ENCODE results near the gene NOVA1.
A peak's percentile ranks its signal among the peaks of the same experiment; 100 is the strongest.

The NOVA1 gene

GRCh38 chr14:26598672-26599131, 869 bp upstream of the NOVA1 start:
- Mint-ChIP-seq H3K4me3 (peak overlapping the region; percentile 70 to 72), H3K4me1 (peaks cover 5 to 6% of the 10 kb centered on the region in 2 donors), H3K27me3 (peaks cover 48 to 52% of the 10 kb centered on the region in 2 donors), H3K36me3 (no peaks in the 10 kb centered on the region), H3K27ac (no peak overlapping the region), H3K9me3 (peaks cover 0 to 1% of the 10 kb centered on the region in 2 donors)
- ATAC-seq (replicated peaks) = no peak
- no peak for DNase-seq

- DNase-seq (peak; percentile 13), ATAC-seq (replicated peaks) (peak; percentile 49 to 72)
- Mint-ChIP-seq H3K27ac (no peak overlapping the region), H3K9me3 (peaks cover 0 to 1% of the 10 kb centered on the region in 2 donors), H3K36me3 (no peaks in the 10 kb centered on the region), H3K4me3 (peak overlapping the region; percentile 70 to 72), H3K4me1 (peaks cover 5 to 6% of the 10 kb centered on the region in 2 donors), H3K27me3 (peaks cover 48 to 52% of the 10 kb centered on the region in 2 donors)
Measured at GRCh38 chr14:26598081-26598671, 343 bp upstream of the NOVA1 start.

- H3K4me3 Mint-ChIP-seq = peak overlapping the region; percentile 64 to 72
- H3K4me1 Mint-ChIP-seq = peaks cover 5 to 6% of the 10 kb centered on the region in 2 donors
- H3K36me3 Mint-ChIP-seq = no peaks in the 10 kb centered on the region
- H3K27ac Mint-ChIP-seq = no peak overlapping the region
- peaks cover 0 to 1% of the 10 kb centered on the region in 2 donors for H3K9me3 Mint-ChIP-seq
- no peak for DNase-seq
- peaks cover 48 to 51% of the 10 kb centered on the region in 2 donors for H3K27me3 Mint-ChIP-seq
- ATAC-seq (replicated peaks) = no peak
Measured at GRCh38 chr14:26597071-26597588, 703 bp downstream of the NOVA1 start.

- H3K4me1 Mint-ChIP-seq = peaks cover 5 to 6% of the 10 kb centered on the region in 2 donors
- ATAC-seq (replicated peaks) = no peak
- peaks cover 46% of the 10 kb centered on the region in 2 donors for H3K27me3 Mint-ChIP-seq
- peaks cover 0 to 1% of the 10 kb centered on the region in 2 donors for H3K9me3 Mint-ChIP-seq
- no peak for DNase-seq
- H3K4me3 Mint-ChIP-seq = no peak overlapping the region
- no peak overlapping the region for H3K27ac Mint-ChIP-seq
- no peaks in the 10 kb centered on the region for H3K36me3 Mint-ChIP-seq
Measured at GRCh38 chr14:26596543-26597061, 1.2 kb downstream of the NOVA1 start.

- Mint-ChIP-seq H3K4me1 (peaks cover 5 to 6% of the 10 kb centered on the region in 2 donors), H3K9me3 (peaks cover 0 to 1% of the 10 kb centered on the region in 2 donors), H3K36me3 (no peaks in the 10 kb centered on the region), H3K27ac (no peak overlapping the region), H3K27me3 (peaks cover 43 to 44% of the 10 kb centered on the region in 2 donors), H3K4me3 (no peak overlapping the region)
- ATAC-seq (replicated peaks) (no peak), DNase-seq (no peak)
Measured at GRCh38 chr14:26595926-26596542, 1.8 kb downstream of the NOVA1 start.

- peaks cover 0 to 1% of the 10 kb centered on the region in 2 donors for H3K9me3 Mint-ChIP-seq
- no peak overlapping the region for H3K4me3 Mint-ChIP-seq
- no peaks in the 10 kb centered on the region for H3K36me3 Mint-ChIP-seq
- no peak overlapping the region for H3K27ac Mint-ChIP-seq
- ATAC-seq (replicated peaks) (no peak), DNase-seq (no peak)
- H3K27me3 Mint-ChIP-seq = peaks cover 39 to 40% of the 10 kb centered on the region in 2 donors
- H3K4me1 Mint-ChIP-seq = peaks cover 5 to 6% of the 10 kb centered on the region in 2 donors
Measured at GRCh38 chr14:26594756-26595545, 2.9 kb downstream of the NOVA1 start.

- H3K27ac Mint-ChIP-seq = no peak overlapping the region
- no peak overlapping the region for H3K4me3 Mint-ChIP-seq
- ATAC-seq (replicated peaks) = no peak
- peaks cover 5 to 6% of the 10 kb centered on the region in 2 donors for H3K4me1 Mint-ChIP-seq
- no peak for DNase-seq
- H3K36me3 Mint-ChIP-seq = no peaks in the 10 kb centered on the region
- H3K27me3 Mint-ChIP-seq = peaks cover 31 to 34% of the 10 kb centered on the region in 2 donors
- peaks cover 0 to 1% of the 10 kb centered on the region in 2 donors for H3K9me3 Mint-ChIP-seq
Measured at GRCh38 chr14:26594148-26594547, 3.7 kb downstream of the NOVA1 start.

GRCh38 chr14:26593357-26593756, 4.5 kb downstream of the NOVA1 start:
- H3K9me3 Mint-ChIP-seq = peaks cover 0 to 1% of the 10 kb centered on the region in 2 donors
- H3K27ac Mint-ChIP-seq = no peak overlapping the region
- DNase-seq (no peak), ATAC-seq (replicated peaks) (no peak)
- H3K27me3 Mint-ChIP-seq = peaks cover 23 to 26% of the 10 kb centered on the region in 2 donors
- H3K4me1 Mint-ChIP-seq = peaks cover 1 to 4% of the 10 kb centered on the region in 2 donors
- no peaks in the 10 kb centered on the region for H3K36me3 Mint-ChIP-seq
- no peak overlapping the region for H3K4me3 Mint-ChIP-seq

- no peak for ATAC-seq (replicated peaks)
- Mint-ChIP-seq H3K36me3 (no peaks in the 10 kb centered on the region), H3K27ac (no peak overlapping the region), H3K4me1 (no peaks in the 10 kb centered on the region), H3K9me3 (no peaks in the 10 kb centered on the region), H3K27me3 (no peaks in the 10 kb centered on the region), H3K4me3 (no peak overlapping the region)
- no peak for DNase-seq
Measured at GRCh38 chr14:26589925-26590324, 7.9 kb downstream of the NOVA1 start.

GRCh38 chr14:26577711-26578110, 20.1 kb downstream of the NOVA1 start:
- no peak for ATAC-seq (replicated peaks)
- Mint-ChIP-seq H3K4me1 (no peaks in the 10 kb centered on the region), H3K27ac (no peak overlapping the region), H3K9me3 (no peaks in the 10 kb centered on the region), H3K4me3 (no peak overlapping the region), H3K36me3 (no peaks in the 10 kb centered on the region), H3K27me3 (no peaks in the 10 kb centered on the region)
- no peak for DNase-seq

- ATAC-seq (replicated peaks) = no peak
- H3K4me1 Mint-ChIP-seq = no peaks in the 10 kb centered on the region
- no peaks in the 10 kb centered on the region for H3K27me3 Mint-ChIP-seq
Measured at GRCh38 chr14:26554069-26554772, 43.6 kb downstream of the NOVA1 start.

GRCh38 chr14:26549571-26549970, 48.3 kb downstream of the NOVA1 start:
- Mint-ChIP-seq H3K36me3 (no peaks in the 10 kb centered on the region), H3K9me3 (no peaks in the 10 kb centered on the region), H3K27me3 (no peaks in the 10 kb centered on the region), H3K4me3 (no peak overlapping the region), H3K27ac (no peak overlapping the region), H3K4me1 (no peaks in the 10 kb centered on the region)
- ATAC-seq (replicated peaks) (no peak), DNase-seq (no peak)

More at GRCh38 chr14:26554069-26554772, 43.6 kb downstream of the NOVA1 start:
- Mint-ChIP-seq H3K36me3 (no peaks in the 10 kb centered on the region), H3K9me3 (peaks cover 0 to 3% of the 10 kb centered on the region in 2 donors), H3K4me3 (no peak overlapping the region), H3K27ac (no peak overlapping the region)
- DNase-seq = no peak

GRCh38 chr14:26548406-26548805, 49.4 kb downstream of the NOVA1 start:
- DNase-seq (no peak), ATAC-seq (replicated peaks) (no peak)
- H3K27ac Mint-ChIP-seq = no peak overlapping the region
- no peak overlapping the region for H3K4me3 Mint-ChIP-seq
- H3K36me3 Mint-ChIP-seq = no peaks in the 10 kb centered on the region
- no peaks in the 10 kb centered on the region for H3K27me3 Mint-ChIP-seq
- H3K9me3 Mint-ChIP-seq = no peaks in the 10 kb centered on the region
- H3K4me1 Mint-ChIP-seq = no peaks in the 10 kb centered on the region

GRCh38 chr14:26538176-26538575, 59.7 kb downstream of the NOVA1 start:
- Mint-ChIP-seq H3K27ac (no peak overlapping the region), H3K4me1 (no peaks in the 10 kb centered on the region), H3K27me3 (no peaks in the 10 kb centered on the region), H3K36me3 (no peaks in the 10 kb centered on the region), H3K4me3 (no peak overlapping the region), H3K9me3 (no peaks in the 10 kb centered on the region)
- DNase-seq (no peak), ATAC-seq (replicated peaks) (no peak)

Measured in stimulated activated naive B cell treated with anti-CD40 and anti-IgM and Interleukin-4, amounts not matched to agents 10 μg/mL and 1 μg/mL and 100 μg/mL, for 72 hours (primary cell).